GM12878 (cell line): ENCODE measurements around the gene ELAVL4. TPM values are rescaled to one million over a fixed set of nuclear protein-coding genes. Genes with fewer than 3 reads are reported as not detected.

Experiments used
- ATAC-seq: fragments of 200-7000 bp; cut with Tn5 transposase; 3 replicates; pipeline ENCODE4 v1.9.1; 2020; ENCODE audit warnings: mild to moderate bottlenecking, moderate library complexity
- BruUV-seq: library from RNA; stranded (reverse); fragments of 400-500 nt; replicated peaks from 2 replicates; lab custom pipeline; 2021; lab: Mats Ljungman, UMichigan
- CTCF ChIA-PET: fragments of 300-600 bp; sonication (Branson Sonifier 250); formaldehyde crosslinking; extraction: SDS; loops from one replicate; lab custom pipeline; 2021; ENCODE audit warnings: inconsistent platforms; lab: Yijun Ruan, JAX
- POLR2A ChIA-PET: fragments of 350-600 bp; formaldehyde crosslinking; extraction: SDS; loops from one replicate; lab custom pipeline; 2021; ENCODE audit warnings: inconsistent platforms; lab: Charles Lee
- RAD21 ChIA-PET: fragments of 300-600 bp; sonication (Branson Sonifier 250); formaldehyde crosslinking; loops from one replicate; lab custom pipeline; 2023; ENCODE audit warnings: antibody characterized with exemption; ENCODE audit not compliant: unreplicated experiment; lab: Charles Lee
- SMC1A ChIA-PET: fragments of 300-600 bp; sonication (Branson Sonifier 250); formaldehyde crosslinking; loops from one replicate; lab custom pipeline; 2023; ENCODE audit not compliant: unreplicated experiment, uncharacterized antibody; lab: Charles Lee
- DNase-seq: peaks from one replicate; pipeline ENCODE4 v3.0.0-alpha.2; 2011; ENCODE audit warnings: low read depth, low spot score
- FAIRE-seq: peaks from 3 replicates; lab custom pipeline; 2011; peaks lifted over from hg19 to GRCh38; lab: Jason Lieb, UNC
- H2AFZ ChIP-seq: 2 replicates; pipeline ENCODE4 v1.6.0; 2011; ENCODE audit warnings: low read depth, low read length, control low read depth; ENCODE audit not compliant: control insufficient read depth
- H3K27ac ChIP-seq: 2 replicates; pipeline ENCODE4 v1.5.1; 2011; ENCODE audit warnings: control low read depth; ENCODE audit not compliant: control insufficient read depth, insufficient read depth
- H3K27me3 ChIP-seq, 2 experiments: replicated peaks in 1 of 2; 2 replicates each; pipeline versions ENCODE4 v1.6.0 to v1.6.1; 2011; ENCODE audit warnings: low read length in 1 of 2; ENCODE audit not compliant: control insufficient read depth in 2 of 2, insufficient read depth in 2 of 2
- H3K36me3 ChIP-seq, 2 experiments: 2 replicates each; pipeline ENCODE4 v1.5.1; 2011; ENCODE audit warnings: low read length in 1 of 2; ENCODE audit not compliant: control insufficient read depth in 2 of 2, insufficient read depth in 2 of 2
- H3K4me1 ChIP-seq: 2 replicates; pipeline ENCODE4 v1.6.1; 2011; ENCODE audit warnings: mild to moderate bottlenecking, low read length, moderate library complexity, mixed read lengths; ENCODE audit not compliant: control insufficient read depth, insufficient read depth
- H3K4me2 ChIP-seq: 2 replicates; pipeline ENCODE4 v1.6.0; 2011; ENCODE audit warnings: control low read depth; ENCODE audit not compliant: control insufficient read depth, insufficient read depth
- H3K4me3 ChIP-seq: fragments of 200-600 bp; sonication (generic); 2 replicates; pipeline ENCODE4 v1.5.1; 2016
- H3K79me2 ChIP-seq: 2 replicates; pipeline ENCODE4 v1.6.0; 2011; ENCODE audit warnings: low read length; ENCODE audit not compliant: control insufficient read depth, insufficient read depth
- H3K9ac ChIP-seq: 2 replicates; pipeline ENCODE4 v1.8.0; 2011; ENCODE audit warnings: low read length, control low read depth, mixed read lengths; ENCODE audit not compliant: control insufficient read depth, insufficient read depth
- H3K9me3 ChIP-seq: replicated peaks from 3 replicates; pipeline ENCODE4 v1.5.1; 2011; ENCODE audit warnings: mild to moderate bottlenecking, low read length; ENCODE audit not compliant: control insufficient read depth, insufficient read depth
- H4K20me1 ChIP-seq: 2 replicates; pipeline ENCODE4 v1.6.0; 2011; ENCODE audit not compliant: control insufficient read depth, insufficient read depth
- BHLHE40 ChIP-seq, 2 experiments: fragments of 450-650 bp in 1 of 2; IDR thresholded peaks; 2 replicates each; pipeline ENCODE4 v1.6.1; 2011 to 2017; ENCODE audit warnings: low read depth in 2 of 2, borderline replicate concordance in 1 of 2, improper control_type of control experiment in 1 of 2, low read length in 1 of 2, mild to moderate bottlenecking in 1 of 2
- CHD1 ChIP-seq: IDR thresholded peaks from 2 replicates; pipeline ENCODE4 v1.6.1; 2012; ENCODE audit warnings: low read depth, low read length, improper control_type of control experiment
- CHD4 ChIP-seq: fragments of 200-600 bp; sonication (generic); IDR thresholded peaks from 2 replicates; pipeline ENCODE4 v1.6.1; 2016; ENCODE audit warnings: mild to moderate bottlenecking
- FOXM1 ChIP-seq: IDR thresholded peaks from 2 replicates; pipeline ENCODE4 v1.6.1; 2012; ENCODE audit warnings: low read depth, mild to moderate bottlenecking, inconsistent platforms, low read length, moderate library complexity
- GATAD2B ChIP-seq: fragments of 450-650 bp; conservative IDR thresholded peaks from 2 replicates; pipeline ENCODE4 v1.6.1; 2017; ENCODE audit warnings: low read depth, mild to moderate bottlenecking, moderate library complexity
- HDAC6 ChIP-seq: fragments of 200-600 bp; sonication (generic); IDR thresholded peaks from one replicate; pipeline ENCODE4 v1.8.0; 2017; ENCODE audit warnings: antibody characterized with exemption; ENCODE audit not compliant: unreplicated experiment
- IKZF2 ChIP-seq, 2 experiments: fragments of 450-650 bp; IDR thresholded peaks; 2 replicates each; pipeline ENCODE4 v1.6.1; 2017; ENCODE audit warnings: mild to moderate bottlenecking in 2 of 2, moderate library complexity in 2 of 2
- KLF5 ChIP-seq: fragments of 450-650 bp; IDR thresholded peaks from 2 replicates; pipeline ENCODE4 v1.6.1; 2014; ENCODE audit warnings: mild to moderate bottlenecking; ENCODE audit not compliant: partially characterized antibody
- LARP7 ChIP-seq: fragments of 450-650 bp; IDR thresholded peaks from 2 replicates; pipeline ENCODE4 v1.6.1; 2017; ENCODE audit warnings: mild to moderate bottlenecking
- NR2F1 ChIP-seq: fragments of 450-650 bp; conservative IDR thresholded peaks from 2 replicates; pipeline ENCODE4 v1.6.1; 2017; ENCODE audit warnings: mild to moderate bottlenecking
- SUZ12 ChIP-seq: fragments of 200-600 bp; sonication (generic); IDR thresholded peaks from one replicate; pipeline ENCODE4 v1.6.1; 2018; ENCODE audit warnings: antibody characterized with exemption, mild to moderate bottlenecking; ENCODE audit not compliant: unreplicated experiment
- TARDBP ChIP-seq: IDR thresholded peaks from 2 replicates; pipeline ENCODE4 v1.6.1; 2016; ENCODE audit warnings: borderline replicate concordance
- ZBED1 ChIP-seq: IDR thresholded peaks from 2 replicates; pipeline ENCODE4 v1.6.1; 2016; ENCODE audit warnings: borderline replicate concordance
- ZNF207 ChIP-seq: fragments of 450-650 bp; IDR thresholded peaks from 2 replicates; pipeline ENCODE4 v1.6.1; 2014; ENCODE audit warnings: antibody characterized with exemption, mild to moderate bottlenecking, borderline replicate concordance
- ZNF217 ChIP-seq: fragments of 450-650 bp; IDR thresholded peaks from 2 replicates; pipeline ENCODE4 v1.6.1; 2017; ENCODE audit warnings: antibody characterized with exemption, mild to moderate bottlenecking
- ZNF24 ChIP-seq: fragments of 450-650 bp; IDR thresholded peaks from 2 replicates; pipeline ENCODE4 v1.6.1; 2017; ENCODE audit warnings: antibody characterized with exemption, mild to moderate bottlenecking
- ZNF622 ChIP-seq: fragments of 450-650 bp; IDR thresholded peaks from 2 replicates; pipeline ENCODE4 v1.6.1; 2017; ENCODE audit warnings: mild to moderate bottlenecking, inconsistent platforms
- WGBS: methylation state at CpG from one replicate; pipeline ENCODE4 v1.1.6; 2016; ENCODE audit warnings: low lambda C conversion rate; ENCODE audit not compliant: insufficient replicate concordance, insufficient coverage; ENCODE audit errors: missing lambda C conversion rate; 5-methylcytosine and 5-hydroxymethylcytosine counted together
- in situ Hi-C: fragments of 300-500 bp; cut with MboI; formaldehyde crosslinking; loops from 9 replicates; pipeline ENCODE4 v1.14.3; 2018; ENCODE audit warnings: mixed read lengths
- intact Hi-C: fragments of 100-400 bp; cut with micrococcal nuclease; formaldehyde crosslinking; loops from one replicate; pipeline ENCODE4 v1.14.2; 2022; ENCODE audit not compliant: unreplicated experiment
- polyA plus RNA-seq, 11 experiments: library from polyadenylated mRNA; depleted of rRNA in 4 of 11; unstranded in 6 of 11; stranded (reverse) in 5 of 11; fragments of >200 nt; fragmentation: Nextera tagmentation in 4 of 11; fragmentation: Illumina TruSeq in 1 of 11; extraction: Ambion mirVana in 4 of 11; extraction: Trizol in 1 of 11; gene quantifications; 1 replicate in 1 of 11; 2 replicates in 10 of 11; pipeline versions ENCODE4 v1.2.1 to v1.2.3, GENCODE V29; 2011 to 2016; ENCODE audit warnings: inconsistent platforms in 2 of 11, missing spikeins in 2 of 11, low read depth in 1 of 11
- total RNA-seq, 4 experiments: library from RNA; depleted of rRNA in 3 of 4; stranded (reverse); fragments of >200 nt in 3 of 4; fragmentation: Illumina TruSeq in 1 of 4; extraction: Trizol in 1 of 4; gene quantifications; 2 replicates each; pipeline versions ENCODE4 v1.2.1 to v1.2.3, GENCODE V29; 2013 to 2021
- TF ChIP-seq, protein P1 (sequence below): IDR thresholded peaks from 2 replicates; pipeline ENCODE4 v1.6.1; 2012; ENCODE audit warnings: low read depth, low read length, improper control_type of control experiment
- TF ChIP-seq, protein P2 (sequence below): IDR thresholded peaks from 2 replicates; pipeline ENCODE4 v1.6.1; 2011; ENCODE audit warnings: borderline replicate concordance, low read depth, mild to moderate bottlenecking, moderate library complexity, mixed read lengths, low read length; ENCODE audit not compliant: insufficient read depth; ENCODE audit errors: extremely low read length
- TF ChIP-seq, protein P3 (sequence below): fragments of 450-650 bp; IDR thresholded peaks from 2 replicates; pipeline ENCODE4 v1.6.1; 2017; ENCODE audit warnings: low read depth, mild to moderate bottlenecking, moderate library complexity

Gene ELAVL4
- total and polyA plus RNA-seq, 10 of the 15 experiments (the other 5 are each of a cell fraction or from before 2014, with no cell fraction given) = 0.10 to 0.53 (median 0.17) TPM; not detected in 6

DNA sequence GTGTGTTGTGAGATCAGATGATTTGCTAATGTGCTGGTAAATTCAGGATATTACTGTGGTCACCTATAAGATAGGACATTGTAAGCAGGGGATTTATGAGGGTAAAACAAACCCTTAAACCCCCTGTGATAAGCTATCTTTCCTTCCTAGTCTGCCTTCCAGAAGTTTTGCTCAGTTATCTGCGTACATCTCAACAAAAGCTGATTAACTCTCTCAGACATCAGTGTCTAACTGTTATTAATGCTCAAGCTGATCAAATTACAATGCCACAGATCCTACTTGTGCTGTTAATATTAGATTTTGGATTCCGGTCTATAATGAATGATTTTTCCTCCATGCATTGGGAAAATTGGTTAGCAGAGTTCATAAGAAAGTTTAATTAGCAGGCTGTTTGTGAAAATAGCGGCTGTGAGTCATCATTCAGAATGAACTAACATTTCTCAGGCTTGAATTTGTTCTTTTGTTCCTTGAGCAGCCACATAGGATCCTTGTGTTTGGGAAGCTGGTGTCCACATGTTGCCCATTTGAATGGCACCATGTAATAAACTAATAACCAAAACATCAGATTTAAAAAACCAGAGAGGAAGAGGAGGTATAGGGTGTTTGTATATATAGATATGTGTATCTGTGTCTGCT is 48.7 kb downstream of the ELAVL4 start:
- Histone ChIP-seq H3K27ac (no peak overlapping the region), H3K27me3 (peaks cover 0 to 2% of the 10 kb centered on the region in 2 experiments; a peak in 3 of 4 replicates), H3K4me3 (no peak overlapping the region), H3K9me3 (no peaks in the 10 kb centered on the region), H3K36me3 (no peaks in the 10 kb centered on the region), H3K9ac (no peak overlapping the region), H3K4me1 (no peaks in the 10 kb centered on the region), H3K79me2 (no peaks in the 10 kb centered on the region), H3K4me2 (no peak overlapping the region), H4K20me1 (no peaks in the 10 kb centered on the region), H2AFZ (no peak overlapping the region)
- BruUV-seq = no TSS peak
- intact Hi-C loops = no loop called here
- no peak for FAIRE-seq
- TF ChIP-seq HDAC6 (no peak), GATAD2B (no peak), FOXM1 (no peak), IKZF2 (IDR thresholded peaks at IDR 0.05) (no peak), ZNF622 (no peak), TARDBP (no peak), SUZ12 (no peak), ZNF207 (no peak), NR2F1 (no peak), CHD4 (no peak), KLF5 (no peak), LARP7 (no peak), ZNF217 (no peak), CHD1 (no peak), BHLHE40 (IDR thresholded peaks at IDR 0.05; ENCODE audit: borderline replicate concordance in 1 of 2, low read depth in 2 of 2, low read length in 1 of 2) (no peak), ZNF24 (no peak), ZBED1 (no peak)
- TF ChIP-seq, protein P1, sequence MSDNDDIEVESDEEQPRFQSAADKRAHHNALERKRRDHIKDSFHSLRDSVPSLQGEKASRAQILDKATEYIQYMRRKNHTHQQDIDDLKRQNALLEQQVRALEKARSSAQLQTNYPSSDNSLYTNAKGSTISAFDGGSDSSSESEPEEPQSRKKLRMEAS = no peak
- TF ChIP-seq, protein P2, sequence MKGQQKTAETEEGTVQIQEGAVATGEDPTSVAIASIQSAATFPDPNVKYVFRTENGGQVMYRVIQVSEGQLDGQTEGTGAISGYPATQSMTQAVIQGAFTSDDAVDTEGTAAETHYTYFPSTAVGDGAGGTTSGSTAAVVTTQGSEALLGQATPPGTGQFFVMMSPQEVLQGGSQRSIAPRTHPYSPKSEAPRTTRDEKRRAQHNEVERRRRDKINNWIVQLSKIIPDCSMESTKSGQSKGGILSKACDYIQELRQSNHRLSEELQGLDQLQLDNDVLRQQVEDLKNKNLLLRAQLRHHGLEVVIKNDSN = no peak
- TF ChIP-seq, protein P3, sequence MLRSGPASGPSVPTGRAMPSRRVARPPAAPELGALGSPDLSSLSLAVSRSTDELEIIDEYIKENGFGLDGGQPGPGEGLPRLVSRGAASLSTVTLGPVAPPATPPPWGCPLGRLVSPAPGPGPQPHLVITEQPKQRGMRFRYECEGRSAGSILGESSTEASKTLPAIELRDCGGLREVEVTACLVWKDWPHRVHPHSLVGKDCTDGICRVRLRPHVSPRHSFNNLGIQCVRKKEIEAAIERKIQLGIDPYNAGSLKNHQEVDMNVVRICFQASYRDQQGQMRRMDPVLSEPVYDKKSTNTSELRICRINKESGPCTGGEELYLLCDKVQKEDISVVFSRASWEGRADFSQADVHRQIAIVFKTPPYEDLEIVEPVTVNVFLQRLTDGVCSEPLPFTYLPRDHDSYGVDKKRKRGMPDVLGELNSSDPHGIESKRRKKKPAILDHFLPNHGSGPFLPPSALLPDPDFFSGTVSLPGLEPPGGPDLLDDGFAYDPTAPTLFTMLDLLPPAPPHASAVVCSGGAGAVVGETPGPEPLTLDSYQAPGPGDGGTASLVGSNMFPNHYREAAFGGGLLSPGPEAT = no peak
- ChIA-PET RAD21 (no interaction called here), CTCF (interaction anchor here (0.8 kb wide), 1 partner anchor 176 kb away, joined by 3 read pairs; no protein-coding TSS in a partner anchor), POLR2A (no interaction called here), SMC1A (no interaction called here)
- 0% methylated on average over 3 of the region's 3 CpGs for WGBS
- ATAC-seq = no peak
- no peak for DNase-seq
- in situ Hi-C loops = no loop called here
